H9 (cell line): ENCODE measurements around the gene DTD1. TPM values are rescaled to one million over a fixed set of nuclear protein-coding genes. Genes with fewer than 3 reads are reported as not detected.

Experiments
- DNase-seq: peaks from one replicate; pipeline ENCODE4 v3.0.0-alpha.2; 2017
- H2AFZ ChIP-seq: one replicate; pipeline ENCODE4 v1.6.1; 2013; ENCODE audit warnings: mild to moderate bottlenecking, low read length, control low read depth, moderate library complexity
- H2AK5ac ChIP-seq: 2 replicates; pipeline ENCODE4 v1.6.1; 2013; ENCODE audit warnings: low read length, control low read depth, mixed read lengths; ENCODE audit not compliant: insufficient read length
- H2BK120ac ChIP-seq: one replicate; pipeline ENCODE4 v1.6.1; 2013; ENCODE audit warnings: low read depth, mild to moderate bottlenecking, low read length, control low read depth, inconsistent platforms; ENCODE audit not compliant: poor library complexity, severe bottlenecking
- H2BK12ac ChIP-seq: 2 replicates; pipeline ENCODE4 v1.6.1; 2013; ENCODE audit warnings: low read length, control low read depth, mixed read lengths, low read depth; ENCODE audit not compliant: insufficient read length
- H2BK15ac ChIP-seq: 2 replicates; pipeline ENCODE4 v1.6.1; 2013; ENCODE audit warnings: low read depth, low read length, control low read depth
- H2BK20ac ChIP-seq: one replicate; pipeline ENCODE4 v1.6.1; 2013; ENCODE audit warnings: low read depth, mild to moderate bottlenecking, low read length, control low read depth, inconsistent platforms; ENCODE audit not compliant: poor library complexity, severe bottlenecking
- H2BK5ac ChIP-seq: 2 replicates; pipeline ENCODE4 v1.6.1; 2013; ENCODE audit warnings: low read length, control low read depth, mixed read lengths; ENCODE audit not compliant: insufficient read length
- H3K14ac ChIP-seq: 2 replicates; pipeline ENCODE4 v1.6.1; 2013; ENCODE audit warnings: low read length, control low read depth; ENCODE audit not compliant: insufficient read depth
- H3K18ac ChIP-seq: 2 replicates; pipeline ENCODE4 v1.6.1; 2013; ENCODE audit warnings: low read depth, mild to moderate bottlenecking, mixed read lengths, low read length, control low read depth; ENCODE audit not compliant: insufficient read length
- H3K23ac ChIP-seq: 2 replicates; pipeline ENCODE4 v1.6.1; 2013; ENCODE audit warnings: low read length, control low read depth, mixed read lengths, low read depth; ENCODE audit not compliant: insufficient read length
- H3K23me2 ChIP-seq: 2 replicates; pipeline ENCODE4 v1.6.1; 2013; ENCODE audit warnings: low read depth, mild to moderate bottlenecking, mixed read lengths, low read length, control low read depth; ENCODE audit not compliant: insufficient read length, poor library complexity, severe bottlenecking
- H3K27ac ChIP-seq: 2 replicates; pipeline ENCODE4 v1.5.1; 2013; ENCODE audit warnings: low read length, control low read depth, mixed read lengths, low read depth; ENCODE audit not compliant: insufficient read length
- H3K27me3 ChIP-seq: 2 replicates; pipeline ENCODE4 v1.6.1; 2013; ENCODE audit warnings: low read length, control low read depth, inconsistent platforms; ENCODE audit not compliant: insufficient read depth
- H3K4ac ChIP-seq: 2 replicates; pipeline ENCODE4 v1.6.1; 2013; ENCODE audit warnings: low read depth, mild to moderate bottlenecking, control low read depth, inconsistent platforms, low read length, moderate library complexity
- H3K4me1 ChIP-seq: 2 replicates; pipeline ENCODE4 v1.6.1; 2013; ENCODE audit warnings: low read length, control low read depth, inconsistent platforms; ENCODE audit not compliant: insufficient read depth
- H3K4me2 ChIP-seq: 2 replicates; pipeline ENCODE4 v1.6.1; 2013; ENCODE audit warnings: low read length, control low read depth, mixed read lengths; ENCODE audit not compliant: insufficient read length, insufficient read depth
- H3K56ac ChIP-seq: 2 replicates; pipeline ENCODE4 v1.6.1; 2013; ENCODE audit warnings: low read depth, mild to moderate bottlenecking, mixed read lengths, low read length, control low read depth; ENCODE audit not compliant: insufficient read length
- H3K79me1 ChIP-seq: 2 replicates; pipeline ENCODE4 v1.6.1; 2013; ENCODE audit warnings: low read depth, mild to moderate bottlenecking, moderate library complexity, low read length, control low read depth, inconsistent platforms; ENCODE audit not compliant: insufficient read depth, poor library complexity, severe bottlenecking
- H3K79me2 ChIP-seq: 2 replicates; pipeline ENCODE4 v1.6.1; 2013; ENCODE audit warnings: low read length, control low read depth, inconsistent platforms; ENCODE audit not compliant: insufficient read depth
- H3K9ac ChIP-seq: 2 replicates; pipeline ENCODE4 v1.6.1; 2013; ENCODE audit warnings: low read length, control low read depth, mixed read lengths; ENCODE audit not compliant: insufficient read length; ENCODE audit errors: extremely low read depth
- H3K9me3 ChIP-seq: one replicate; pipeline ENCODE4 v1.6.1; 2013; ENCODE audit warnings: low read depth, low read length, inconsistent platforms; ENCODE audit not compliant: control insufficient read depth
- H3T11ph ChIP-seq: one replicate; pipeline ENCODE4 v1.6.1; 2013; ENCODE audit warnings: mild to moderate bottlenecking, low read length, control low read depth, inconsistent platforms
- H4K20me1 ChIP-seq: one replicate; pipeline ENCODE4 v1.6.1; 2013; ENCODE audit not compliant: control insufficient read depth, insufficient read length, insufficient read depth
- H4K5ac ChIP-seq: 2 replicates; pipeline ENCODE4 v1.6.1; 2013; ENCODE audit warnings: low read depth, mild to moderate bottlenecking, mixed read lengths, low read length, control low read depth; ENCODE audit not compliant: insufficient read length
- H4K8ac ChIP-seq: replicated peaks from 2 replicates; pipeline ENCODE4 v1.6.1; 2013; ENCODE audit warnings: low read length, control low read depth, mixed read lengths, low read depth; ENCODE audit not compliant: insufficient read length
- H4K91ac ChIP-seq: 2 replicates; pipeline ENCODE4 v1.6.1; 2013; ENCODE audit warnings: low read depth, mild to moderate bottlenecking, moderate library complexity, mixed read lengths, low read length, control low read depth; ENCODE audit not compliant: insufficient read length
- H3K27ac Mint-ChIP-seq, 3 experiments: 2 replicates in 2 of 3; 3 replicates in 1 of 3; pipeline ENCODE4 v1.8.0; 2020 to 2021; ENCODE audit warnings: mixed read lengths in 3 of 3, mild to moderate bottlenecking in 1 of 3, moderate library complexity in 1 of 3
- H3K27me3 Mint-ChIP-seq: 2 replicates; pipeline ENCODE4 v1.8.0; 2021; ENCODE audit warnings: low read depth, mild to moderate bottlenecking, moderate library complexity, mixed read lengths
- H3K36me3 Mint-ChIP-seq, 3 experiments: 2 replicates in 2 of 3; 3 replicates in 1 of 3; pipeline ENCODE4 v1.8.0; 2020 to 2021; ENCODE audit warnings: low read depth in 3 of 3, mixed read lengths in 3 of 3; ENCODE audit not compliant: insufficient read depth in 1 of 3
- H3K4me1 Mint-ChIP-seq, 2 experiments: 2 replicates each; pipeline ENCODE4 v1.8.0; 2020; ENCODE audit warnings: mixed read lengths in 2 of 2
- H3K4me3 Mint-ChIP-seq, 2 experiments: 2 replicates in 1 of 2; 3 replicates in 1 of 2; pipeline ENCODE4 v1.8.0; 2020 to 2021; ENCODE audit warnings: mild to moderate bottlenecking in 2 of 2, mixed read lengths in 2 of 2, moderate library complexity in 1 of 2
- H3K9me3 Mint-ChIP-seq, 2 experiments: 2 replicates in 1 of 2; 3 replicates in 1 of 2; pipeline ENCODE4 v1.8.0; 2020; ENCODE audit warnings: mild to moderate bottlenecking in 2 of 2, mixed read lengths in 2 of 2, moderate library complexity in 1 of 2
- CTCF ChIP-seq: fragments of 200-600 bp; sonication (generic); conservative IDR thresholded peaks from 3 replicates; pipeline ENCODE4 v1.8.0; 2021; ENCODE audit warnings: antibody characterized with exemption, mild to moderate bottlenecking
- WGBS: extraction: QIAGEN DNeasy Blood & Tissue Kit; methylation state at CpG from one replicate; pipeline ENCODE4 v1.1.7; 2013; ENCODE audit warnings: missing lambda C conversion rate, low lambda C conversion rate, mixed read lengths; ENCODE audit not compliant: insufficient read length; ENCODE audit errors: extremely low coverage; 5-methylcytosine and 5-hydroxymethylcytosine counted together
- total RNA-seq: library from RNA; stranded (reverse); gene quantifications from 2 replicates; pipeline ENCODE4 v1.2.1, GENCODE V29; 2021

The DTD1 gene
- total RNA-seq, 1 experiment from 2014 or later: 62.0 TPM

DNA sequence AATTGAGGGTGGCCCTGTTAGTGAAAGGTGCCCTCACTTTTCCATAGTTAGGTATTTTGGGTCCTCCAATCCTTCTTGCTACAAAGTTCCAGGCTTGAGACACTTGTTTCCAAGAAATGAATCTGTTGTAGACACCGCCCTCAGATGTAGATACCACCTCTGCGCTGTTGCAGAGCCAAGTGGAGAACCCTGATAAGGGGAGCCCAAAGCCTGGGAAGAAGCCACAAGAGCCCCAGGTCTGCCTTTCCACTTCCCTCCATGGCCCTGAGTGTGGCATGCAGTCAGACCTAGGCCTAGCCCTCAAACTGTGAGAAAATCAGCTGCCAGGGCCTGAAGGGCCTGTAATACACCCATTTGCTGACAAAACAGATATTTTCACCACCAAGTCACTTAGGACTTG is 37.1 kb downstream of the DTD1 start:
- no peak overlapping the region for H2BK12ac ChIP-seq
- H3K4me1 Mint-ChIP-seq: no peaks in the 10 kb centered on the region
- no peak overlapping the region for H2AK5ac ChIP-seq
- H3K27ac ChIP-seq: no peak overlapping the region
- H3K4ac ChIP-seq: no peak overlapping the region
- H4K5ac ChIP-seq: no peak overlapping the region
- H4K8ac ChIP-seq: no peak overlapping the region
- no peak for DNase-seq
- no peak overlapping the region for H4K91ac ChIP-seq
- H2BK15ac ChIP-seq: no peak overlapping the region
- H3K23ac ChIP-seq: no peak overlapping the region
- no peak overlapping the region for H3K18ac ChIP-seq
- H3K9me3 Mint-ChIP-seq: peaks cover 0 to 3% of the 10 kb centered on the region in 2 experiments; a peak in 1 of 5 replicates
- peaks cover 7 to 16% (median 10%) of the 10 kb centered on the region in 3 experiments for H3K36me3 Mint-ChIP-seq
- no peaks in the 10 kb centered on the region for H3K27me3 Mint-ChIP-seq
- no peak overlapping the region for H3K4me3 Mint-ChIP-seq
- H3K27ac Mint-ChIP-seq: no peak overlapping the region; a peak in 1 of 7 replicates
- H3K9me3 ChIP-seq: no peaks in the 10 kb centered on the region
- H2BK120ac ChIP-seq: no peak overlapping the region
- H3K9ac ChIP-seq: no peak overlapping the region
- H3K23me2 ChIP-seq: no peaks in the 10 kb centered on the region
- no peak overlapping the region for H2AFZ ChIP-seq
- no peaks in the 10 kb centered on the region for H3K4me1 ChIP-seq
- H4K20me1 ChIP-seq: no peaks in the 10 kb centered on the region
- WGBS: no CpG with 5 or more reads among the region's 2 CpGs
- no peak overlapping the region for H3K14ac ChIP-seq
- no peaks in the 10 kb centered on the region for H3K79me2 ChIP-seq
- H2BK5ac ChIP-seq: no peak overlapping the region
- no peak overlapping the region for H3K4me2 ChIP-seq
- H3K56ac ChIP-seq: no peak overlapping the region
- no peak for TF ChIP-seq CTCF
- no peaks in the 10 kb centered on the region for H3K79me1 ChIP-seq
- H2BK20ac ChIP-seq: no peak overlapping the region
- H3K27me3 ChIP-seq: no peaks in the 10 kb centered on the region
- H3T11ph ChIP-seq: no peak overlapping the region
